WTC11 (cell line): ENCODE results near the gene ZNF155. TPM values are rescaled to one million over a fixed set of nuclear protein-coding genes. Genes with fewer than 3 reads are reported as not detected.

Experiments
- ATAC-seq: fragments of 200-7000 bp; cut with Tn5 transposase; 2 replicates; pipeline ENCODE4 v1.10.0; 2021; ENCODE audit warnings: mild to moderate bottlenecking, moderate library complexity
- CTCF ChIA-PET: fragments of 300-600 bp; sonication (Branson Sonifier 250); formaldehyde crosslinking; loops from one replicate; lab custom pipeline; 2021; ENCODE audit warnings: antibody characterized with exemption; lab: Charles Lee
- POLR2A ChIA-PET: fragments of 350-600 bp; sonication (Branson Sonifier 250); formaldehyde crosslinking; loops from one replicate; lab custom pipeline; 2021; ENCODE audit warnings: antibody characterized with exemption; lab: Charles Lee
- DNase-seq: peaks from one replicate; pipeline ENCODE4 v3.0.0; 2021; ENCODE audit warnings: low spot score
- H3K27ac Mint-ChIP-seq: 2 replicates; pipeline ENCODE4 v1.8.0; 2021; ENCODE audit warnings: mixed read lengths
- H3K27me3 Mint-ChIP-seq: 2 replicates; pipeline ENCODE4 v1.8.0; 2021; ENCODE audit warnings: low read depth, mild to moderate bottlenecking, moderate library complexity, mixed read lengths
- H3K36me3 Mint-ChIP-seq: 2 replicates; pipeline ENCODE4 v1.8.0; 2021; ENCODE audit warnings: mixed read lengths
- H3K4me1 Mint-ChIP-seq: 2 replicates; pipeline ENCODE4 v1.8.0; 2022; ENCODE audit warnings: mixed read lengths
- H3K4me3 Mint-ChIP-seq: 2 replicates; pipeline ENCODE4 v1.8.0; 2021; ENCODE audit warnings: mild to moderate bottlenecking, moderate library complexity, mixed read lengths
- H3K9me3 Mint-ChIP-seq: 2 replicates; pipeline ENCODE4 v1.8.0; 2021; ENCODE audit warnings: mixed read lengths
- AR ChIP-seq: fragments of 250-450 bp; sonication (Bioruptor Pico); IDR thresholded peaks from 2 replicates; pipeline ENCODE4 v1.9.0; 2021; ENCODE audit warnings: mild to moderate bottlenecking
- CDX4 ChIP-seq: fragments of 250-450 bp; sonication (Bioruptor Pico); IDR thresholded peaks from 2 replicates; pipeline ENCODE4 v1.9.0; 2021; ENCODE audit warnings: moderate library complexity, mild to moderate bottlenecking, inconsistent platforms, borderline replicate concordance
- EMX1 ChIP-seq: fragments of 250-450 bp; sonication (Bioruptor Pico); IDR thresholded peaks from 2 replicates; pipeline ENCODE4 v1.8.0; 2021; ENCODE audit warnings: mild to moderate bottlenecking
- ERG ChIP-seq: fragments of 250-450 bp; sonication (Bioruptor Pico); IDR thresholded peaks from 2 replicates; pipeline ENCODE4 v1.8.0; 2021; ENCODE audit warnings: mild to moderate bottlenecking
- ESRRA ChIP-seq: sonication (generic); formaldehyde crosslinking; IDR thresholded peaks from 2 replicates; pipeline ENCODE4 v1.8.1; 2022; ENCODE audit warnings: mild to moderate bottlenecking, missing genetic modification reagents, borderline replicate concordance
- FOXP1 ChIP-seq: sonication (generic); formaldehyde crosslinking; IDR thresholded peaks from 2 replicates; pipeline ENCODE4 v1.8.0; 2022; ENCODE audit warnings: missing genetic modification reagents, mild to moderate bottlenecking, moderate library complexity, borderline replicate concordance
- FOXP4 ChIP-seq: sonication (generic); formaldehyde crosslinking; IDR thresholded peaks from 2 replicates; pipeline ENCODE4 v1.8.0; 2022; ENCODE audit warnings: mild to moderate bottlenecking, missing genetic modification reagents
- HMGA2 ChIP-seq: fragments of 250-450 bp; sonication (Bioruptor Pico); IDR thresholded peaks from 2 replicates; pipeline ENCODE4 v1.4.0; 2021; ENCODE audit warnings: mild to moderate bottlenecking, moderate library complexity
- IRF1 ChIP-seq: sonication (generic); formaldehyde crosslinking; IDR thresholded peaks from 2 replicates; pipeline ENCODE4 v1.8.0; 2023; ENCODE audit warnings: missing genetic modification reagents
- JAZF1 ChIP-seq: fragments of 250-450 bp; sonication (Bioruptor Pico); IDR thresholded peaks from 2 replicates; pipeline ENCODE4 v1.9.0; 2021; ENCODE audit warnings: moderate library complexity, mild to moderate bottlenecking, inconsistent platforms
- MXD4 ChIP-seq: fragments of 250-450 bp; sonication (Bioruptor Pico); IDR thresholded peaks from 2 replicates; pipeline ENCODE4 v1.8.0; 2021; ENCODE audit warnings: mild to moderate bottlenecking, moderate library complexity, borderline replicate concordance
- OVOL2 ChIP-seq: fragments of 250-450 bp; sonication (Bioruptor Pico); IDR thresholded peaks from 2 replicates; pipeline ENCODE4 v1.9.0; 2021; ENCODE audit warnings: mild to moderate bottlenecking, borderline replicate concordance
- SMAD4 ChIP-seq: sonication (generic); formaldehyde crosslinking; IDR thresholded peaks from 2 replicates; pipeline ENCODE4 v1.8.0; 2022; ENCODE audit warnings: mild to moderate bottlenecking, missing genetic modification reagents
- SOX15 ChIP-seq: fragments of 250-450 bp; sonication (Bioruptor Pico); IDR thresholded peaks from 2 replicates; pipeline ENCODE4 v1.9.0; 2021; ENCODE audit warnings: mild to moderate bottlenecking
- SP1 ChIP-seq: sonication (generic); formaldehyde crosslinking; conservative IDR thresholded peaks from 2 replicates; pipeline ENCODE4 v1.8.1; 2022; ENCODE audit warnings: missing genetic modification reagents
- USF2 ChIP-seq: sonication (generic); formaldehyde crosslinking; IDR thresholded peaks from 2 replicates; pipeline ENCODE4 v1.8.1; 2023; ENCODE audit warnings: mild to moderate bottlenecking, missing genetic modification reagents, moderate library complexity
- ZMAT4 ChIP-seq: fragments of 250-450 bp; sonication (Bioruptor Pico); IDR thresholded peaks from 2 replicates; pipeline ENCODE4 v1.9.0; 2021; ENCODE audit warnings: mild to moderate bottlenecking
- ZNF232 ChIP-seq: sonication (generic); formaldehyde crosslinking; IDR thresholded peaks from 2 replicates; pipeline ENCODE4 v1.8.0; 2022; ENCODE audit warnings: mild to moderate bottlenecking, missing genetic modification reagents
- ZSCAN18 ChIP-seq: fragments of 250-450 bp; sonication (Bioruptor Pico); IDR thresholded peaks from 2 replicates; pipeline ENCODE4 v2.1.2; 2022; ENCODE audit warnings: mild to moderate bottlenecking, moderate library complexity
- total RNA-seq: library from RNA; stranded (reverse); gene quantifications from 3 replicates; pipeline ENCODE4 v1.2.3, GENCODE V29; 2021

Gene ZNF155
- total RNA-seq, 1 experiment from 2014 or later, result 10.2 TPM

- no peak overlapping the region for H3K4me3 Mint-ChIP-seq
- H3K9me3 Mint-ChIP-seq, result peaks cover 93% of the 10 kb centered on the region
- H3K27ac Mint-ChIP-seq, result no peak overlapping the region
- TF ChIP-seq JAZF1 (CRISPR knock-in tag) (no peak), AR (no peak), ZNF232 (CRISPR knock-in tag) (no peak)
- ATAC-seq (no peak), DNase-seq (no peak)
- POLR2A ChIA-PET, result no interaction called here
- H3K36me3 Mint-ChIP-seq, result peaks cover 95% of the 10 kb centered on the region
- CTCF ChIA-PET, result no interaction called here
- peaks cover 49% of the 10 kb centered on the region for H3K27me3 Mint-ChIP-seq
- H3K4me1 Mint-ChIP-seq, result no peaks in the 10 kb centered on the region
Observed at GRCh38 chr19:43966079-43966694, 17.8 kb upstream of the ZNF155 start.

GRCh38 chr19:43976732-43977131 is 7.3 kb upstream of the ZNF155 start:
- Mint-ChIP-seq H3K27me3 (peaks cover 38% of the 10 kb centered on the region), H3K36me3 (peaks cover 44% of the 10 kb centered on the region), H3K9me3 (peaks cover 84% of the 10 kb centered on the region), H3K4me1 (no peaks in the 10 kb centered on the region), H3K4me3 (no peak overlapping the region), H3K27ac (no peak overlapping the region)
- ChIA-PET CTCF (no interaction called here), POLR2A (no interaction called here)
- ATAC-seq, result no peak
- TF ChIP-seq ZMAT4 (no peak), CDX4 (no peak), IRF1 (CRISPR knock-in tag) (no peak), USF2 (CRISPR knock-in tag) (no peak), OVOL2 (CRISPR knock-in tag) (no peak), SMAD4 (no peak), ESRRA (CRISPR knock-in tag) (no peak), FOXP1 (CRISPR knock-in tag) (no peak), MXD4 (no peak), FOXP4 (no peak), SP1 (no peak), ZSCAN18 (no peak), ERG (CRISPR knock-in tag) (no peak), HMGA2 (no peak), SOX15 (CRISPR knock-in tag) (no peak), EMX1 (CRISPR knock-in tag) (no peak)
- DNase-seq, result no peak
